GM12878 (cell line): ENCODE results near the gene UPF1. TPM values are rescaled to one million over a fixed set of nuclear protein-coding genes. Genes with fewer than 3 reads are reported as not detected.

Experiments
- ATAC-seq: fragments of 200-7000 bp; cut with Tn5 transposase; 3 replicates; pipeline ENCODE4 v1.9.1; 2020; ENCODE audit warnings: mild to moderate bottlenecking, moderate library complexity
- BruUV-seq: library from RNA; stranded (reverse); fragments of 400-500 nt; replicated peaks from 2 replicates; lab custom pipeline; 2021; lab: Mats Ljungman, UMichigan
- CTCF ChIA-PET: fragments of 300-600 bp; sonication (Branson Sonifier 250); formaldehyde crosslinking; extraction: SDS; loops from one replicate; lab custom pipeline; 2021; ENCODE audit warnings: inconsistent platforms; lab: Yijun Ruan, JAX
- POLR2A ChIA-PET: fragments of 350-600 bp; formaldehyde crosslinking; extraction: SDS; loops from one replicate; lab custom pipeline; 2021; ENCODE audit warnings: inconsistent platforms; lab: Charles Lee
- RAD21 ChIA-PET: fragments of 300-600 bp; sonication (Branson Sonifier 250); formaldehyde crosslinking; loops from one replicate; lab custom pipeline; 2023; ENCODE audit warnings: antibody characterized with exemption; ENCODE audit not compliant: unreplicated experiment; lab: Charles Lee
- SMC1A ChIA-PET: fragments of 300-600 bp; sonication (Branson Sonifier 250); formaldehyde crosslinking; loops from one replicate; lab custom pipeline; 2023; ENCODE audit not compliant: unreplicated experiment, uncharacterized antibody; lab: Charles Lee
- DNase-seq: peaks from one replicate; pipeline ENCODE4 v3.0.0-alpha.2; 2011; ENCODE audit warnings: low read depth, low spot score
- FAIRE-seq: peaks from 3 replicates; lab custom pipeline; 2011; peaks lifted over from hg19 to GRCh38; lab: Jason Lieb, UNC
- H2AFZ ChIP-seq: 2 replicates; pipeline ENCODE4 v1.6.0; 2011; ENCODE audit warnings: low read depth, low read length, control low read depth; ENCODE audit not compliant: control insufficient read depth
- H3K27ac ChIP-seq: 2 replicates; pipeline ENCODE4 v1.5.1; 2011; ENCODE audit warnings: control low read depth; ENCODE audit not compliant: control insufficient read depth, insufficient read depth
- H3K27me3 ChIP-seq, 2 experiments: replicated peaks in 1 of 2; 2 replicates each; pipeline versions ENCODE4 v1.6.0 to v1.6.1; 2011; ENCODE audit warnings: low read length in 1 of 2; ENCODE audit not compliant: control insufficient read depth in 2 of 2, insufficient read depth in 2 of 2
- H3K36me3 ChIP-seq, 2 experiments: 2 replicates each; pipeline ENCODE4 v1.5.1; 2011; ENCODE audit warnings: low read length in 1 of 2; ENCODE audit not compliant: control insufficient read depth in 2 of 2, insufficient read depth in 2 of 2
- H3K4me1 ChIP-seq: 2 replicates; pipeline ENCODE4 v1.6.1; 2011; ENCODE audit warnings: mild to moderate bottlenecking, low read length, moderate library complexity, mixed read lengths; ENCODE audit not compliant: control insufficient read depth, insufficient read depth
- H3K4me2 ChIP-seq: 2 replicates; pipeline ENCODE4 v1.6.0; 2011; ENCODE audit warnings: control low read depth; ENCODE audit not compliant: control insufficient read depth, insufficient read depth
- H3K4me3 ChIP-seq: fragments of 200-600 bp; sonication (generic); 2 replicates; pipeline ENCODE4 v1.5.1; 2016
- H3K79me2 ChIP-seq: 2 replicates; pipeline ENCODE4 v1.6.0; 2011; ENCODE audit warnings: low read length; ENCODE audit not compliant: control insufficient read depth, insufficient read depth
- H3K9ac ChIP-seq: 2 replicates; pipeline ENCODE4 v1.8.0; 2011; ENCODE audit warnings: low read length, control low read depth, mixed read lengths; ENCODE audit not compliant: control insufficient read depth, insufficient read depth
- H3K9me3 ChIP-seq: replicated peaks from 3 replicates; pipeline ENCODE4 v1.5.1; 2011; ENCODE audit warnings: mild to moderate bottlenecking, low read length; ENCODE audit not compliant: control insufficient read depth, insufficient read depth
- H4K20me1 ChIP-seq: 2 replicates; pipeline ENCODE4 v1.6.0; 2011; ENCODE audit not compliant: control insufficient read depth, insufficient read depth
- ETV6 ChIP-seq, 2 experiments: fragments of 450-650 bp in 1 of 2; IDR thresholded peaks in 1 of 2; conservative IDR thresholded peaks in 1 of 2; 2 replicates each; pipeline ENCODE4 v1.6.1; 2014; ENCODE audit warnings: antibody characterized with exemption in 1 of 2, borderline replicate concordance in 1 of 2, low read depth in 1 of 2, mild to moderate bottlenecking in 1 of 2, moderate library complexity in 1 of 2
- HDAC2 ChIP-seq: fragments of 200-600 bp; sonication (generic); IDR thresholded peaks from 2 replicates; pipeline ENCODE4 v1.6.1; 2017
- HDGF ChIP-seq: fragments of 450-650 bp; IDR thresholded peaks from 2 replicates; pipeline ENCODE4 v1.6.1; 2016; ENCODE audit warnings: antibody characterized with exemption
- IKZF1 ChIP-seq: fragments of 450-650 bp; conservative IDR thresholded peaks from 2 replicates; pipeline ENCODE4 v1.6.1; 2017; ENCODE audit warnings: antibody characterized with exemption, mild to moderate bottlenecking
- MTA3 ChIP-seq: IDR thresholded peaks from 2 replicates; pipeline ENCODE4 v1.6.1; 2012; ENCODE audit warnings: low read length, inconsistent platforms, borderline replicate concordance
- NBN ChIP-seq: fragments of 450-650 bp; IDR thresholded peaks from 2 replicates; pipeline ENCODE4 v1.6.1; 2016
- NFYA ChIP-seq: IDR thresholded peaks from 2 replicates; pipeline ENCODE4 v1.6.1; 2011; ENCODE audit warnings: low read depth, mild to moderate bottlenecking, low read length, improper control_type of control experiment, borderline replicate concordance
- PAX5 ChIP-seq: IDR thresholded peaks from 2 replicates; pipeline ENCODE4 v1.6.1; 2011; ENCODE audit warnings: low read depth, low read length, borderline replicate concordance
- RAD51 ChIP-seq: fragments of 450-650 bp; IDR thresholded peaks from 2 replicates; pipeline ENCODE4 v1.6.1; 2016; ENCODE audit warnings: moderate library complexity, mild to moderate bottlenecking, inconsistent platforms
- SIN3A ChIP-seq: IDR thresholded peaks from 2 replicates; pipeline ENCODE4 v1.6.1; 2012; ENCODE audit warnings: low read depth, low read length, improper control_type of control experiment
- SPI1 ChIP-seq: IDR thresholded peaks from 2 replicates; pipeline ENCODE4 v1.6.1; 2011; ENCODE audit warnings: low read depth, mild to moderate bottlenecking, low read length, moderate library complexity, borderline replicate concordance; ENCODE audit not compliant: insufficient read depth
- ZNF384 ChIP-seq: IDR thresholded peaks from 2 replicates; pipeline ENCODE4 v1.6.1; 2012; ENCODE audit warnings: low read depth, mild to moderate bottlenecking, low read length, improper control_type of control experiment, borderline replicate concordance
- WGBS: methylation state at CpG from one replicate; pipeline ENCODE4 v1.1.6; 2016; ENCODE audit warnings: low lambda C conversion rate; ENCODE audit not compliant: insufficient replicate concordance, insufficient coverage; ENCODE audit errors: missing lambda C conversion rate; 5-methylcytosine and 5-hydroxymethylcytosine counted together
- in situ Hi-C: fragments of 300-500 bp; cut with MboI; formaldehyde crosslinking; loops from 9 replicates; pipeline ENCODE4 v1.14.3; 2018; ENCODE audit warnings: mixed read lengths
- intact Hi-C: fragments of 100-400 bp; cut with micrococcal nuclease; formaldehyde crosslinking; loops from one replicate; pipeline ENCODE4 v1.14.2; 2022; ENCODE audit not compliant: unreplicated experiment
- polyA plus RNA-seq, 11 experiments: library from polyadenylated mRNA; depleted of rRNA in 4 of 11; unstranded in 6 of 11; stranded (reverse) in 5 of 11; fragments of >200 nt; fragmentation: Nextera tagmentation in 4 of 11; fragmentation: Illumina TruSeq in 1 of 11; extraction: Ambion mirVana in 4 of 11; extraction: Trizol in 1 of 11; gene quantifications; 1 replicate in 1 of 11; 2 replicates in 10 of 11; pipeline versions ENCODE4 v1.2.1 to v1.2.3, GENCODE V29; 2011 to 2016; ENCODE audit warnings: inconsistent platforms in 2 of 11, missing spikeins in 2 of 11, low read depth in 1 of 11
- total RNA-seq, 4 experiments: library from RNA; depleted of rRNA in 3 of 4; stranded (reverse); fragments of >200 nt in 3 of 4; fragmentation: Illumina TruSeq in 1 of 4; extraction: Trizol in 1 of 4; gene quantifications; 2 replicates each; pipeline versions ENCODE4 v1.2.1 to v1.2.3, GENCODE V29; 2013 to 2021
- TF ChIP-seq, protein P1 (sequence below): fragments of 450-650 bp; IDR thresholded peaks from 2 replicates; pipeline ENCODE4 v1.6.1; 2016; ENCODE audit warnings: mild to moderate bottlenecking
- TF ChIP-seq, protein P2 (sequence below): IDR thresholded peaks from 2 replicates; pipeline ENCODE4 v1.6.1; 2011; ENCODE audit warnings: low read depth, mild to moderate bottlenecking, low read length, moderate library complexity, borderline replicate concordance; ENCODE audit errors: extremely low read depth
- TF ChIP-seq, protein P3 (sequence below): IDR thresholded peaks from 2 replicates; pipeline ENCODE4 v1.6.1; 2011; ENCODE audit warnings: low read depth, low read length, improper control_type of control experiment, borderline replicate concordance
- TF ChIP-seq, protein P4 (sequence below): fragments of 450-650 bp; conservative IDR thresholded peaks from 2 replicates; pipeline ENCODE4 v1.6.1; 2017; ENCODE audit warnings: mild to moderate bottlenecking, moderate library complexity

Gene UPF1
- total and polyA plus RNA-seq, 10 of the 15 experiments (the other 5 are each of a cell fraction or from before 2014, with no cell fraction given) = 0.58 to 80.9 (median 18.7) TPM

DNA sequence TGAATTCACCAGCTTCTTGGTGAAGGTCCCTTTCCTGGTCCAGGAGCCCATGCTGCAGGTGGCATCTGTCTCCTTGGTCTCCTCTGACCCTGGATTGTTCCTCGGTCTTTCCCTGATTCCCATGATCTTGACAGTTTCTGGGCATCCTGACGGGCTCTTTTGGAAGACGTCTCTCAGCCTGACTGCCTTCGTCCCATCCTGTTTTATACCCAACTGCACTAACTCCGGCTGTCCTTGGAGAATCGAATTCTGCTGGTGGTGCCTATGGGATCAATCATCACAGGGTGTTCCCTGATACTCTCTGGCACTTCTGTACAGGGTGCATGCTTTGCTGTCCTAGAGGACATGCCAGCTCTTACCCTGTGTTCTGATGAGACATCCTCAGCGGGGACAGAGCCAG, 45.1 kb downstream of the UPF1 start:
- SMC1A ChIA-PET = interaction anchor here (1.6 kb wide), 1 partner anchor 13 kb away, joined by 3 read pairs; no protein-coding TSS in a partner anchor
- Histone ChIP-seq H3K4me2 (no peak overlapping the region), H2AFZ (no peak overlapping the region), H4K20me1 (no peaks in the 10 kb centered on the region), H3K9ac (no peak overlapping the region), H3K27me3 (no peaks in the 10 kb centered on the region), H3K4me3 (no peak overlapping the region), H3K36me3 (no peaks in the 10 kb centered on the region), H3K4me1 (no peaks in the 10 kb centered on the region), H3K9me3 (no peaks in the 10 kb centered on the region), H3K79me2 (no peaks in the 10 kb centered on the region), H3K27ac (no peak overlapping the region)
- TF ChIP-seq ZNF384 = no peak
- TF ChIP-seq, protein P1, sequence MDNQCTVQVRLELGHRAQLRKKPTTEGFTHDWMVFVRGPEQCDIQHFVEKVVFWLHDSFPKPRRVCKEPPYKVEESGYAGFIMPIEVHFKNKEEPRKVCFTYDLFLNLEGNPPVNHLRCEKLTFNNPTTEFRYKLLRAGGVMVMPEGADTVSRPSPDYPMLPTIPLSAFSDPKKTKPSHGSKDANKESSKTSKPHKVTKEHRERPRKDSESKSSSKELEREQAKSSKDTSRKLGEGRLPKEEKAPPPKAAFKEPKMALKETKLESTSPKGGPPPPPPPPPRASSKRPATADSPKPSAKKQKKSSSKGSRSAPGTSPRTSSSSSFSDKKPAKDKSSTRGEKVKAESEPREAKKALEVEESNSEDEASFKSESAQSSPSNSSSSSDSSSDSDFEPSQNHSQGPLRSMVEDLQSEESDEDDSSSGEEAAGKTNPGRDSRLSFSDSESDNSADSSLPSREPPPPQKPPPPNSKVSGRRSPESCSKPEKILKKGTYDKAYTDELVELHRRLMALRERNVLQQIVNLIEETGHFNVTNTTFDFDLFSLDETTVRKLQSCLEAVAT = no peak
- TF ChIP-seq HDAC2 = no peak
- TF ChIP-seq NBN = no peak
- no peak for TF ChIP-seq SIN3A
- TF ChIP-seq IKZF1 = no peak
- TF ChIP-seq, protein P2, sequence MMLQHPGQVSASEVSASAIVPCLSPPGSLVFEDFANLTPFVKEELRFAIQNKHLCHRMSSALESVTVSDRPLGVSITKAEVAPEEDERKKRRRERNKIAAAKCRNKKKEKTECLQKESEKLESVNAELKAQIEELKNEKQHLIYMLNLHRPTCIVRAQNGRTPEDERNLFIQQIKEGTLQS = no peak
- TF ChIP-seq ETV6 (conservative IDR thresholded peaks at IDR 0.05 in 1 of 2, IDR thresholded peaks at IDR 0.05 in 1 of 2; ENCODE audit: borderline replicate concordance in 1 of 2, low read depth in 1 of 2) = no peak
- TF ChIP-seq RAD51 = no peak
- no peak for TF ChIP-seq SPI1
- TF ChIP-seq, protein P3, sequence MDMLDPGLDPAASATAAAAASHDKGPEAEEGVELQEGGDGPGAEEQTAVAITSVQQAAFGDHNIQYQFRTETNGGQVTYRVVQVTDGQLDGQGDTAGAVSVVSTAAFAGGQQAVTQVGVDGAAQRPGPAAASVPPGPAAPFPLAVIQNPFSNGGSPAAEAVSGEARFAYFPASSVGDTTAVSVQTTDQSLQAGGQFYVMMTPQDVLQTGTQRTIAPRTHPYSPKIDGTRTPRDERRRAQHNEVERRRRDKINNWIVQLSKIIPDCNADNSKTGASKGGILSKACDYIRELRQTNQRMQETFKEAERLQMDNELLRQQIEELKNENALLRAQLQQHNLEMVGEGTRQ = no peak
- no peak for TF ChIP-seq PAX5
- no peak for TF ChIP-seq NFYA
- TF ChIP-seq, protein P4, sequence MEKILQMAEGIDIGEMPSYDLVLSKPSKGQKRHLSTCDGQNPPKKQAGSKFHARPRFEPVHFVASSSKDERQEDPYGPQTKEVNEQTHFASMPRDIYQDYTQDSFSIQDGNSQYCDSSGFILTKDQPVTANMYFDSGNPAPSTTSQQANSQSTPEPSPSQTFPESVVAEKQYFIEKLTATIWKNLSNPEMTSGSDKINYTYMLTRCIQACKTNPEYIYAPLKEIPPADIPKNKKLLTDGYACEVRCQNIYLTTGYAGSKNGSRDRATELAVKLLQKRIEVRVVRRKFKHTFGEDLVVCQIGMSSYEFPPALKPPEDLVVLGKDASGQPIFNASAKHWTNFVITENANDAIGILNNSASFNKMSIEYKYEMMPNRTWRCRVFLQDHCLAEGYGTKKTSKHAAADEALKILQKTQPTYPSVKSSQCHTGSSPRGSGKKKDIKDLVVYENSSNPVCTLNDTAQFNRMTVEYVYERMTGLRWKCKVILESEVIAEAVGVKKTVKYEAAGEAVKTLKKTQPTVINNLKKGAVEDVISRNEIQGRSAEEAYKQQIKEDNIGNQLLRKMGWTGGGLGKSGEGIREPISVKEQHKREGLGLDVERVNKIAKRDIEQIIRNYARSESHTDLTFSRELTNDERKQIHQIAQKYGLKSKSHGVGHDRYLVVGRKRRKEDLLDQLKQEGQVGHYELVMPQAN = no peak
- TF ChIP-seq MTA3 = no peak
- TF ChIP-seq HDGF = no peak
- intact Hi-C loops = no loop called here
- CTCF ChIA-PET = interaction anchor here (1.1 to 1.2 kb wide), 2 partner anchors 30 to 110 kb away, joined by 3 read pairs; no protein-coding TSS in a partner anchor
- no peak for ATAC-seq
- POLR2A ChIA-PET = no interaction called here
- RAD21 ChIA-PET = interaction anchor here (1.4 kb wide), 1 partner anchor 10 kb away, joined by 3 read pairs; no protein-coding TSS in a partner anchor
- in situ Hi-C loops = no loop called here
- no peak for FAIRE-seq
- BruUV-seq = no TSS peak
- no peak for DNase-seq
- WGBS = 81% methylated on average over 7 of the region's 7 CpGs
